GM23338 (cell line): Measurements from ENCODE around the gene DUSP7. TPM values are rescaled to one million over a fixed set of nuclear protein-coding genes. Genes with fewer than 3 reads are reported as not detected.

Experiments
- ATAC-seq: fragments of 200-7000 bp; cut with Tn5 transposase; 3 replicates; pipeline ENCODE4 v1.9.1; 2020
- DNase-seq: peaks from one replicate; pipeline ENCODE4 v3.0.0-alpha.2; 2015; ENCODE audit warnings: low spot score
- H2AFZ ChIP-seq: fragments of 200-600 bp; sonication (generic); 2 replicates; pipeline ENCODE4 v1.8.0; 2016; ENCODE audit warnings: antibody characterized with exemption, mild to moderate bottlenecking, moderate library complexity
- H3F3A ChIP-seq: fragments of 200-600 bp; sonication (generic); replicated peaks from 2 replicates; pipeline ENCODE4 v1.8.0; 2017; ENCODE audit warnings: antibody characterized with exemption, mixed run types, low read depth
- H3K27ac ChIP-seq: fragments of 200-600 bp; sonication (generic); 2 replicates; pipeline ENCODE4 v1.6.1; 2016; ENCODE audit warnings: low read depth
- H3K27me3 ChIP-seq: fragments of 200-600 bp; sonication (generic); 2 replicates; pipeline ENCODE4 v1.8.0; 2016; ENCODE audit warnings: mild to moderate bottlenecking, mixed run types, moderate library complexity; ENCODE audit not compliant: insufficient read depth
- H3K36me3 ChIP-seq: fragments of 200-600 bp; sonication (generic); 2 replicates; pipeline ENCODE4 v1.8.0; 2016; ENCODE audit warnings: mild to moderate bottlenecking; ENCODE audit not compliant: insufficient read depth
- H3K4me1 ChIP-seq: fragments of 200-600 bp; sonication (generic); 2 replicates; pipeline ENCODE4 v1.8.0; 2016; ENCODE audit warnings: mild to moderate bottlenecking, moderate library complexity; ENCODE audit not compliant: insufficient read depth
- H3K4me2 ChIP-seq: fragments of 200-600 bp; sonication (generic); 2 replicates; pipeline ENCODE4 v1.7.1; 2017; ENCODE audit warnings: mixed run types
- H3K4me3 ChIP-seq: fragments of 200-600 bp; sonication (generic); 2 replicates; pipeline ENCODE4 v1.6.1; 2016; ENCODE audit warnings: mixed run types
- H3K79me2 ChIP-seq: fragments of 200-600 bp; sonication (generic); replicated peaks from 2 replicates; pipeline ENCODE4 v1.8.0; 2017; ENCODE audit warnings: mild to moderate bottlenecking; ENCODE audit not compliant: insufficient read depth
- H3K9me2 ChIP-seq: fragments of 200-600 bp; sonication (generic); 2 replicates; pipeline ENCODE4 v1.8.0; 2017; ENCODE audit not compliant: insufficient read depth
- H4K20me1 ChIP-seq: fragments of 200-600 bp; sonication (generic); replicated peaks from 2 replicates; pipeline ENCODE4 v1.8.0; 2017; ENCODE audit warnings: mild to moderate bottlenecking; ENCODE audit not compliant: insufficient read depth
- H3K27ac Mint-ChIP-seq: 2 replicates; pipeline ENCODE4 v1.8.0; 2020; ENCODE audit warnings: inconsistent platforms, mild to moderate bottlenecking, moderate library complexity, mixed read lengths
- H3K27me3 Mint-ChIP-seq: 3 replicates; pipeline ENCODE4 v1.8.0; 2022; ENCODE audit warnings: low read depth, mild to moderate bottlenecking, moderate library complexity, mixed read lengths, inconsistent platforms; ENCODE audit not compliant: insufficient read depth, poor library complexity
- H3K36me3 Mint-ChIP-seq: 3 replicates; pipeline ENCODE4 v1.8.0; 2021; ENCODE audit warnings: low read depth, mild to moderate bottlenecking, inconsistent platforms, moderate library complexity, mixed read lengths
- H3K4me1 Mint-ChIP-seq: 3 replicates; pipeline ENCODE4 v1.8.0; 2020; ENCODE audit warnings: mild to moderate bottlenecking, inconsistent platforms, mixed read lengths
- H3K4me3 Mint-ChIP-seq: 3 replicates; pipeline ENCODE4 v1.8.0; 2021; ENCODE audit warnings: moderate library complexity, mild to moderate bottlenecking, inconsistent platforms, mixed read lengths
- H3K9me3 Mint-ChIP-seq: 3 replicates; pipeline ENCODE4 v1.8.0; 2020; ENCODE audit warnings: moderate library complexity, mild to moderate bottlenecking, inconsistent platforms, mixed read lengths
- CREB1 ChIP-seq: fragments of 250-450 bp; sonication (Bioruptor Pico); IDR thresholded peaks from 2 replicates; pipeline ENCODE4 v1.5.0; 2020; ENCODE audit warnings: low read depth, mild to moderate bottlenecking, moderate library complexity
- ETS1 ChIP-seq: IDR thresholded peaks from 2 replicates; pipeline ENCODE4 v1.6.1; 2016; ENCODE audit warnings: antibody characterized with exemption
- EZH2phosphoT487 ChIP-seq: fragments of 200-600 bp; sonication (generic); IDR thresholded peaks from one replicate; pipeline ENCODE4 v1.8.1; 2018; ENCODE audit warnings: antibody characterized with exemption; ENCODE audit not compliant: unreplicated experiment
- JUNB ChIP-seq: IDR thresholded peaks from one replicate; pipeline ENCODE4 v1.6.1; 2016; ENCODE audit warnings: antibody characterized with exemption; ENCODE audit not compliant: unreplicated experiment
- POLR2AphosphoS5 ChIP-seq: IDR thresholded peaks from 2 replicates; pipeline ENCODE4 v1.6.1; 2016; ENCODE audit warnings: antibody characterized with exemption, low read depth
- STAT1 ChIP-seq: IDR thresholded peaks from one replicate; pipeline ENCODE4 v1.6.1; 2016; ENCODE audit warnings: antibody characterized with exemption; ENCODE audit not compliant: unreplicated experiment
- ZNF114 ChIP-seq: fragments of 250-450 bp; sonication (Bioruptor Pico); IDR thresholded peaks from 2 replicates; pipeline ENCODE4 v1.5.0; 2020; ENCODE audit warnings: mild to moderate bottlenecking, moderate library complexity
- ZNF331 ChIP-seq: fragments of 250-450 bp; sonication (Bioruptor Pico); IDR thresholded peaks from 2 replicates; pipeline ENCODE4 v1.5.0; 2020; ENCODE audit warnings: low read depth, mild to moderate bottlenecking, moderate library complexity
- ZNF462 ChIP-seq: fragments of 250-450 bp; sonication (Bioruptor Pico); IDR thresholded peaks from 2 replicates; pipeline ENCODE4 v1.5.0; 2020; ENCODE audit warnings: mild to moderate bottlenecking, moderate library complexity
- polyA plus RNA-seq: library from polyadenylated mRNA; unstranded; fragments of >200 nt; fragmentation: Nextera tagmentation; extraction: Ambion mirVana; gene quantifications from 2 replicates; pipeline ENCODE4 v1.2.1, GENCODE V29; 2016
- total RNA-seq: library from RNA; depleted of rRNA; stranded (reverse); fragments of >200 nt; shearing (Covaris generic); gene quantifications from 2 replicates; pipeline ENCODE4 v1.2.3, GENCODE V29; 2014
- TF ChIP-seq, protein P1 (sequence below): IDR thresholded peaks from one replicate; pipeline ENCODE4 v1.6.1; 2018; ENCODE audit warnings: antibody characterized with exemption; ENCODE audit not compliant: unreplicated experiment

Gene DUSP7
- total and polyA plus RNA-seq, 2 experiments from 2014 or later = 5.6 to 14.7 TPM

GRCh38 chr3:52097851-52098507 is 41.6 kb upstream of the DUSP7 start:
- DNase-seq (no peak), ATAC-seq (no peak)
- no peak overlapping the region for H3K27ac Mint-ChIP-seq
- H3K79me2 ChIP-seq = no peaks in the 10 kb centered on the region
- H3F3A ChIP-seq = no peaks in the 10 kb centered on the region
- H3K4me1 Mint-ChIP-seq = no peaks in the 10 kb centered on the region
- H2AFZ ChIP-seq = no peak overlapping the region
- H3K27me3 ChIP-seq = no peaks in the 10 kb centered on the region
- no peak overlapping the region for H3K4me2 ChIP-seq
- peaks cover 41% of the 10 kb centered on the region for H3K36me3 Mint-ChIP-seq
- peaks cover 2% of the 10 kb centered on the region for H3K27me3 Mint-ChIP-seq
- H3K4me1 ChIP-seq = no peaks in the 10 kb centered on the region
- TF ChIP-seq EZH2phosphoT487 = no peak
- TF ChIP-seq ZNF462 (CRISPR knock-in tag) = no peak
- no peak for TF ChIP-seq ETS1
- TF ChIP-seq, protein P1, sequence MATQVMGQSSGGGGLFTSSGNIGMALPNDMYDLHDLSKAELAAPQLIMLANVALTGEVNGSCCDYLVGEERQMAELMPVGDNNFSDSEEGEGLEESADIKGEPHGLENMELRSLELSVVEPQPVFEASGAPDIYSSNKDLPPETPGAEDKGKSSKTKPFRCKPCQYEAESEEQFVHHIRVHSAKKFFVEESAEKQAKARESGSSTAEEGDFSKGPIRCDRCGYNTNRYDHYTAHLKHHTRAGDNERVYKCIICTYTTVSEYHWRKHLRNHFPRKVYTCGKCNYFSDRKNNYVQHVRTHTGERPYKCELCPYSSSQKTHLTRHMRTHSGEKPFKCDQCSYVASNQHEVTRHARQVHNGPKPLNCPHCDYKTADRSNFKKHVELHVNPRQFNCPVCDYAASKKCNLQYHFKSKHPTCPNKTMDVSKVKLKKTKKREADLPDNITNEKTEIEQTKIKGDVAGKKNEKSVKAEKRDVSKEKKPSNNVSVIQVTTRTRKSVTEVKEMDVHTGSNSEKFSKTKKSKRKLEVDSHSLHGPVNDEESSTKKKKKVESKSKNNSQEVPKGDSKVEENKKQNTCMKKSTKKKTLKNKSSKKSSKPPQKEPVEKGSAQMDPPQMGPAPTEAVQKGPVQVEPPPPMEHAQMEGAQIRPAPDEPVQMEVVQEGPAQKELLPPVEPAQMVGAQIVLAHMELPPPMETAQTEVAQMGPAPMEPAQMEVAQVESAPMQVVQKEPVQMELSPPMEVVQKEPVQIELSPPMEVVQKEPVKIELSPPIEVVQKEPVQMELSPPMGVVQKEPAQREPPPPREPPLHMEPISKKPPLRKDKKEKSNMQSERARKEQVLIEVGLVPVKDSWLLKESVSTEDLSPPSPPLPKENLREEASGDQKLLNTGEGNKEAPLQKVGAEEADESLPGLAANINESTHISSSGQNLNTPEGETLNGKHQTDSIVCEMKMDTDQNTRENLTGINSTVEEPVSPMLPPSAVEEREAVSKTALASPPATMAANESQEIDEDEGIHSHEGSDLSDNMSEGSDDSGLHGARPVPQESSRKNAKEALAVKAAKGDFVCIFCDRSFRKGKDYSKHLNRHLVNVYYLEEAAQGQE = no peak
- no peak for TF ChIP-seq CREB1 (CRISPR knock-in tag)
- TF ChIP-seq JUNB = no peak
- no peak for TF ChIP-seq ZNF331 (CRISPR knock-in tag)
- no peak for TF ChIP-seq STAT1
- no peak for TF ChIP-seq ZNF114 (CRISPR knock-in tag)
- TF ChIP-seq POLR2AphosphoS5 = no peak
- peaks cover 17% of the 10 kb centered on the region; the same call in 1 of the 2 replicates for H3K36me3 ChIP-seq
- no peaks in the 10 kb centered on the region; the same call in 2 of the 3 replicates for H3K9me3 Mint-ChIP-seq
- H3K4me3 ChIP-seq = no peak overlapping the region
- no peaks in the 10 kb centered on the region for H4K20me1 ChIP-seq
- no peak overlapping the region for H3K27ac ChIP-seq
- no peaks in the 10 kb centered on the region for H3K9me2 ChIP-seq
- no peak overlapping the region for H3K4me3 Mint-ChIP-seq
